ENCODE measurements around the gene ZNF862. TPM values are rescaled to one million over a fixed set of nuclear protein-coding genes. Genes with fewer than 3 reads are reported as not detected.

ZNF862 gene
- total RNA-seq, 1 experiment from 2014 or later, result 1.9 TPM

DNA sequence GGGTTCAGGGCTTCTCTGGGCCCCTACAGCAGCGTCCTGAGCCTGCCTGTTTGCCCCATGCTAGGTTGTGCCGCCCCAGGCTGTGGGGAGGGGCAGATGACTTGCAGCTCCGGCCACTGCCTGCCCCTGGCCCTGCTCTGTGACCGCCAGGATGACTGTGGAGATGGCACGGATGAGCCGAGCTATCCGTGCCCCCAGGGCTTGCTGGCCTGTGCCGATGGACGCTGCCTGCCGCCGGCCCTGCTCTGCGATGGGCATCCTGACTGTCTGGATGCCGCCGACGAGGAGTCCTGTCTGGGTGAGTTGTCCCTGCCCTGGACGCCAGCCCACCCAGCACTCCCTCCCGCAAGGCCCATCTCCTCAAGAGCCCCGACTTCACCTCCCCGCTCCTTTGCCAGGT, 49.1 kb upstream of the ZNF862 start:
- Histone ChIP-seq H3K9me3 (ENCODE audit: control insufficient read depth, low read depth, low read length) (no peaks in the 10 kb centered on the region), H4K5ac (ENCODE audit: insufficient read length, low read depth, low read length) (no peak overlapping the region), H3K56ac (ENCODE audit: insufficient read length, low read depth, low read length) (no peak overlapping the region), H3K14ac (ENCODE audit: insufficient read depth, low read length) (no peak overlapping the region), H2AK5ac (ENCODE audit: insufficient read length, low read length) (no peak overlapping the region), H2BK120ac (ENCODE audit: low read depth, low read length, poor library complexity, severe bottlenecking) (no peak overlapping the region), H4K20me1 (ENCODE audit: control insufficient read depth, insufficient read depth, insufficient read length) (peaks cover 4% of the 10 kb centered on the region), H3K27me3 (ENCODE audit: insufficient read depth, low read length) (no peaks in the 10 kb centered on the region; the same call in 1 of the 2 replicates), H3K79me1 (ENCODE audit: insufficient read depth, low read depth, low read length, poor library complexity, severe bottlenecking) (no peaks in the 10 kb centered on the region), H2BK20ac (ENCODE audit: low read depth, low read length, poor library complexity, severe bottlenecking) (no peak overlapping the region), H2AFZ (ENCODE audit: low read length) (no peak overlapping the region), H3K79me2 (ENCODE audit: insufficient read depth, low read length) (no peaks in the 10 kb centered on the region), H3K27ac (ENCODE audit: insufficient read length, low read depth, low read length) (no peak overlapping the region), H4K8ac (replicated peaks; ENCODE audit: insufficient read length, low read depth, low read length) (no peak overlapping the region), H3K9ac (ENCODE audit: extremely low read depth, insufficient read length, low read length) (no peak overlapping the region), H2BK12ac (ENCODE audit: insufficient read length, low read depth, low read length) (no peak overlapping the region), H3K18ac (ENCODE audit: insufficient read length, low read depth, low read length) (no peak overlapping the region), H3K4me1 (ENCODE audit: insufficient read depth, low read length) (no peaks in the 10 kb centered on the region), H4K91ac (ENCODE audit: insufficient read length, low read depth, low read length) (no peak overlapping the region), H3K4me2 (ENCODE audit: insufficient read depth, insufficient read length, low read length) (no peak overlapping the region), H3K23me2 (ENCODE audit: insufficient read length, low read depth, low read length, poor library complexity, severe bottlenecking) (no peaks in the 10 kb centered on the region), H2BK5ac (ENCODE audit: insufficient read length, low read length) (no peak overlapping the region), H3T11ph (ENCODE audit: low read length) (no peak overlapping the region), H2BK15ac (ENCODE audit: low read depth, low read length) (no peak overlapping the region), H3K23ac (ENCODE audit: insufficient read length, low read depth, low read length) (no peak overlapping the region), H3K4ac (ENCODE audit: low read depth, low read length) (no peak overlapping the region)
- no peaks in the 10 kb centered on the region; a peak in 1 of 5 replicates for H3K9me3 Mint-ChIP-seq
- no peak for DNase-seq
- TF ChIP-seq CTCF (conservative IDR thresholded peaks at IDR 0.05), result no peak
- H3K27me3 Mint-ChIP-seq (ENCODE audit: low read depth), result peaks cover 86% of the 10 kb centered on the region
- H3K4me3 Mint-ChIP-seq, result no peak overlapping the region
- no CpG with 5 or more reads among the region's 19 CpGs for WGBS (ENCODE audit: extremely low coverage, insufficient read length, low lambda C conversion rate)
- H3K36me3 Mint-ChIP-seq (ENCODE audit: insufficient read depth in 1 of 3, low read depth in 3 of 3), result no peaks in the 10 kb centered on the region
- H3K27ac Mint-ChIP-seq, result no peak overlapping the region
- peaks cover 0 to 9% of the 10 kb centered on the region in 2 experiments; a peak in 2 of 4 replicates for H3K4me1 Mint-ChIP-seq

All from H9 (cell line).